ENCODE data around the gene TRIM6.
"Not testable (repeated sequence)": the region's sequence is repeated elsewhere in the genome, so short reads cannot be mapped to it uniquely, and the experiment has no call there.

The TRIM6 gene

DNA sequence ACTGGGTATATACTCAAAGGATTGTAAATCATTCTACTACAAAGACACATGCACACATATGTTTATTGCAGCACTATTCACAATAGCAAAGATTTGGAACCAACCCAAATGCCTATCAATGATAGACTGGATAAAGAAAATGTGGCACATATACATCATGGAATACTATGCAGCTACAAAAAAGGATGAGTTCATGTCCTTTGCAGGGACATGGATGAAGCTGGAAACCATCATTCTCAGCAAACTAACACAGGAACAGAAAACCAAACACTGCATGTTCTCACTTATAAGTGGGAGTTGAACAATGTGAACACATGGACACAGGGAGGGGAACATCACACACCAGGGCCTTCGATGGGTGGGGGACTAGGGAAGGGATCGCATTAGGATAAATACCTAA, 60.5 kb downstream of the TRIM6 start:
- not testable (repeated sequence) for H3K4me3 ChIP-seq (ENCODE audit: low read length); H3K36me3 ChIP-seq (ENCODE audit: insufficient read depth, low read length); H3K9me3 ChIP-seq (ENCODE audit: low read length); H2AFZ ChIP-seq (ENCODE audit: low read depth, low read length); H3K4me1 ChIP-seq (ENCODE audit: insufficient read depth, low read length); H3K27me3 ChIP-seq (ENCODE audit: insufficient read depth, low read length)

DNA sequence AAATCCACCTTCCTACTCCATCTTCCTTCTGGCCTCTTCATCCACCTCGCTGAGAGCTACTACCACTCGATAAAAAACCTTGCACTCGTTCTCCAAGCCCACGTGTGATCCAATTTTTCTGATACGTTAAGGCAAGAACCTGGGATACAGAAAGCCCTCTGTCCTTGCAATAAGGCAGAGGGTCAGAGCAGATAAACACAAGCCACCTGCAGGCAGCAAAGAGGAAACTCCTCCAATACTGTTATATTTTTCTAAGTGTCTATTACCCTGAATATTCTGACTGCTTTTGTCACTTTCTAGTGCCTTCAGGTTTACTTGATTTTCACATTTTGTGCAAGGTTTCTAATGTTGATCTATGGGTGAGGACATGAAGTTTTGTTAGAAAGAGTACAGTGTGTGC, 61.9 kb downstream of the TRIM6 start:
- H3K4me1 ChIP-seq (ENCODE audit: insufficient read depth, low read length), result no peaks in the 10 kb centered on the region
- H2AFZ ChIP-seq (ENCODE audit: low read depth, low read length), result no peak overlapping the region
- H3K36me3 ChIP-seq (ENCODE audit: insufficient read depth, low read length), result no peaks in the 10 kb centered on the region
- peaks cover 2% of the 10 kb centered on the region for H3K9me3 ChIP-seq (ENCODE audit: low read length)
- no peak overlapping the region for H3K4me3 ChIP-seq (ENCODE audit: low read length)
- no peaks in the 10 kb centered on the region for H3K27me3 ChIP-seq (ENCODE audit: insufficient read depth, low read length)
